K562 (cell line): ENCODE data around the gene HBEGF. TPM values are rescaled to one million over a fixed set of nuclear protein-coding genes. Genes with fewer than 3 reads are reported as not detected.

Experiments used
- CXXC5 ChIP-seq: fragments of 250-450 bp; sonication (Bioruptor Pico); IDR thresholded peaks from 2 replicates; pipeline ENCODE4 v1.8.0; 2022; ENCODE audit warnings: inconsistent platforms, mild to moderate bottlenecking, moderate library complexity
- DPF2 ChIP-seq: fragments of 450-650 bp; IDR thresholded peaks from 2 replicates; pipeline ENCODE4 v1.6.1; 2016
- HCFC1 ChIP-seq: IDR thresholded peaks from 2 replicates; pipeline ENCODE4 v1.6.1; 2012; ENCODE audit warnings: low read depth, low read length, improper control_type of control experiment
- NFIC ChIP-seq: fragments of 450-650 bp; IDR thresholded peaks from 2 replicates; pipeline ENCODE4 v1.6.1; 2017; ENCODE audit warnings: mild to moderate bottlenecking, inconsistent platforms
- RAD21 ChIP-seq, 2 experiments: fragments of 250-450 bp in 1 of 2; fragments of 450-650 bp in 1 of 2; sonication (Bioruptor Pico) in 1 of 2; formaldehyde crosslinking in 1 of 2; IDR thresholded peaks in 1 of 2; conservative IDR thresholded peaks in 1 of 2; 2 replicates each; pipeline versions ENCODE4 v1.4.0 to v1.8.0; 2020 to 2022; ENCODE audit warnings: mild to moderate bottlenecking in 2 of 2, moderate library complexity in 1 of 2
- TOE1 ChIP-seq, 2 experiments: fragments of 450-650 bp in 1 of 2; sonication (generic) in 1 of 2; formaldehyde crosslinking in 1 of 2; IDR thresholded peaks; 2 replicates each; pipeline versions ENCODE4 v1.7.1 to v1.8.0; 2016 to 2022; ENCODE audit warnings: borderline replicate concordance in 2 of 2, mild to moderate bottlenecking in 2 of 2, antibody characterized with exemption in 1 of 2, inconsistent platforms in 1 of 2, low read depth in 1 of 2, missing genetic modification reagents in 1 of 2, moderate library complexity in 1 of 2
- ZNF174 ChIP-seq: fragments of 250-450 bp; sonication (Bioruptor Pico); IDR thresholded peaks from 2 replicates; pipeline ENCODE4 v1.4.0; 2020; ENCODE audit warnings: mild to moderate bottlenecking
- ZNF592 ChIP-seq: fragments of 450-650 bp; IDR thresholded peaks from 2 replicates; pipeline ENCODE4 v1.6.1; 2017; ENCODE audit warnings: antibody characterized with exemption, mild to moderate bottlenecking
- polyA plus RNA-seq, 8 experiments: library from polyadenylated mRNA; depleted of rRNA in 4 of 8; stranded (reverse) in 5 of 8; unstranded in 3 of 8; fragments of >200 nt; fragmentation: Nextera tagmentation in 2 of 8; fragmentation: Illumina TruSeq in 1 of 8; extraction: Ambion mirVana in 2 of 8; extraction: Trizol in 1 of 8; gene quantifications; 2 replicates each; pipeline versions ENCODE4 v1.2.1 to v1.2.3, GENCODE V29; 2011 to 2014; ENCODE audit warnings: inconsistent platforms in 1 of 8, missing spikeins in 1 of 8
- total RNA-seq, 7 experiments: library from RNA; depleted of rRNA in 6 of 7; stranded (reverse); fragments of >200 nt in 6 of 7; fragmentation: Illumina TruSeq in 2 of 7; extraction: Trizol in 2 of 7; gene quantifications; 2 replicates each; pipeline versions ENCODE4 v1.2.1 to v1.2.3, GENCODE V29; 2011 to 2021; ENCODE audit warnings: low replicate concordance in 1 of 7

Gene HBEGF
- total and polyA plus RNA-seq, 9 of the 15 experiments (the other 6 are each of a cell fraction or from before 2014, with no cell fraction given) = 0.11 to 1.1 (median 0.60) TPM

- TF ChIP-seq DPF2 (no peak; the same call in 1 of the 2 replicates), NFIC (0 out of 2 replicates have a peak, but pooled peaks have one; percentile 7), RAD21 (CRISPR knock-in tag; conservative IDR thresholded peaks at IDR 0.05 in 1 of 2, IDR thresholded peaks at IDR 0.05 in 1 of 2) (peak; percentile 36 to 54; a peak in 3 of 4 replicates), ZNF592 (peak; percentile 42; the same call in 1 of the 2 replicates), ZNF174 (no peak), TOE1 (IDR thresholded peaks at IDR 0.05; ENCODE audit: borderline replicate concordance) (no peak), TOE1 (CRISPR knock-in tag; IDR thresholded peaks at IDR 0.05; ENCODE audit: borderline replicate concordance, low read depth) (no peak), HCFC1 (no peak), CXXC5 (CRISPR knock-in tag) (peak; percentile 77)
These were observed at the start of gene HBEGF (continued) for GRCh38 chr5:140346348-140347221.
